ENCODE measurements around the gene PDE8B.

Gene PDE8B

GRCh38 chr5:77305222-77305846 lies 94.9 kb downstream of the PDE8B start:
- no peak for TF ChIP-seq ARNT (IDR thresholded peaks at IDR 0.05)

GRCh38 chr5:77305956-77306355 lies 95.5 kb downstream of the PDE8B start:
- ChIA-PET POLR2A (no interaction called here), CTCF (no interaction called here)

More at GRCh38 chr5:77305222-77305846, 94.9 kb downstream of the PDE8B start:
- DNase-seq (ENCODE audit: extremely low spot score) = no peak
- CTCF ChIA-PET = no interaction called here
- POLR2A ChIA-PET = no interaction called here

GRCh38 chr5:77306531-77306930 lies 96.1 kb downstream of the PDE8B start:
- no peak for DNase-seq (ENCODE audit: extremely low spot score)
- ChIA-PET POLR2A (no interaction called here), CTCF (no interaction called here)
- no peak for TF ChIP-seq NFRKB (IDR thresholded peaks at IDR 0.05)
- no peak for TF ChIP-seq FOXA1 (IDR thresholded peaks at IDR 0.05)
- no peak for TF ChIP-seq FOXK2 (IDR thresholded peaks at IDR 0.05)
- no peak for TF ChIP-seq ZNF384 (IDR thresholded peaks at IDR 0.05)
- no peak for TF ChIP-seq CTBP1 (IDR thresholded peaks at IDR 0.05; ENCODE audit: borderline replicate concordance)
- TF ChIP-seq HDGF (IDR thresholded peaks at IDR 0.05; ENCODE audit: borderline replicate concordance) = no peak
- no peak for TF ChIP-seq LEF1 (IDR thresholded peaks at IDR 0.05; ENCODE audit: borderline replicate concordance)
- no peak for TF ChIP-seq SP1 (IDR thresholded peaks at IDR 0.05)
- TF ChIP-seq ELF4 (IDR thresholded peaks at IDR 0.05) = no peak
- TF ChIP-seq PKNOX1 (IDR thresholded peaks at IDR 0.05) = no peak
- no peak for TF ChIP-seq L3MBTL2 (conservative IDR thresholded peaks at IDR 0.05)
- TF ChIP-seq SUZ12 (IDR thresholded peaks at IDR 0.05) = no peak
- TF ChIP-seq FOXM1 (IDR thresholded peaks at IDR 0.05; ENCODE audit: borderline replicate concordance) = no peak

More at GRCh38 chr5:77305956-77306355, 95.5 kb downstream of the PDE8B start:
- TF ChIP-seq L3MBTL2 (conservative IDR thresholded peaks at IDR 0.05) (no peak), ZNF384 (IDR thresholded peaks at IDR 0.05) (no peak), TARDBP (IDR thresholded peaks at IDR 0.05) (no peak), FOXA1 (IDR thresholded peaks at IDR 0.05) (no peak), HDGF (IDR thresholded peaks at IDR 0.05; ENCODE audit: borderline replicate concordance) (no peak), FOXK2 (IDR thresholded peaks at IDR 0.05) (no peak), ARNT (IDR thresholded peaks at IDR 0.05) (no peak), BHLHE40 (IDR thresholded peaks at IDR 0.05; ENCODE audit: borderline replicate concordance) (no peak), ELF4 (IDR thresholded peaks at IDR 0.05) (no peak), SUZ12 (IDR thresholded peaks at IDR 0.05) (no peak)
- DNase-seq (ENCODE audit: extremely low spot score) = no peak

GRCh38 chr5:77308154-77308960 lies 97.9 kb downstream of the PDE8B start:
- TF ChIP-seq TARDBP (IDR thresholded peaks at IDR 0.05) = no peak
- TF ChIP-seq FOXK2 (IDR thresholded peaks at IDR 0.05) = no peak
- TF ChIP-seq ARNT (IDR thresholded peaks at IDR 0.05) = no peak
- no peak for TF ChIP-seq BHLHE40 (IDR thresholded peaks at IDR 0.05; ENCODE audit: borderline replicate concordance)
- TF ChIP-seq ELF4 (IDR thresholded peaks at IDR 0.05) = no peak
- no peak for TF ChIP-seq LEF1 (IDR thresholded peaks at IDR 0.05; ENCODE audit: borderline replicate concordance)
- no peak for TF ChIP-seq ZNF384 (IDR thresholded peaks at IDR 0.05)
- TF ChIP-seq CTBP1 (IDR thresholded peaks at IDR 0.05; ENCODE audit: borderline replicate concordance) = no peak
- TF ChIP-seq SP1 (IDR thresholded peaks at IDR 0.05) = no peak
- no peak for TF ChIP-seq SUZ12 (IDR thresholded peaks at IDR 0.05)
- no peak for TF ChIP-seq HDGF (IDR thresholded peaks at IDR 0.05; ENCODE audit: borderline replicate concordance)
- TF ChIP-seq L3MBTL2 (conservative IDR thresholded peaks at IDR 0.05) = no peak
- no peak for TF ChIP-seq NFRKB (IDR thresholded peaks at IDR 0.05)
- TF ChIP-seq FOXA1 (IDR thresholded peaks at IDR 0.05) = no peak
- no peak for TF ChIP-seq FOXM1 (IDR thresholded peaks at IDR 0.05; ENCODE audit: borderline replicate concordance)
- DNase-seq (ENCODE audit: extremely low spot score) = no peak
- POLR2A ChIA-PET = no interaction called here
- CTCF ChIA-PET = no interaction called here

- no peak for DNase-seq (ENCODE audit: extremely low spot score)
- TF ChIP-seq CTBP1 (IDR thresholded peaks at IDR 0.05; ENCODE audit: borderline replicate concordance) (no peak), TARDBP (IDR thresholded peaks at IDR 0.05) (no peak), LEF1 (IDR thresholded peaks at IDR 0.05; ENCODE audit: borderline replicate concordance) (no peak), PKNOX1 (IDR thresholded peaks at IDR 0.05) (no peak)
- ChIA-PET POLR2A (no interaction called here), CTCF (no interaction called here)
These were observed 98.7 kb downstream of the PDE8B start for GRCh38 chr5:77309140-77309539.

GRCh38 chr5:77310494-77311213 lies 100.2 kb downstream of the PDE8B start:
- CTCF ChIA-PET = no interaction called here
- no peak for DNase-seq (ENCODE audit: extremely low spot score)
- TF ChIP-seq FOXA1 (IDR thresholded peaks at IDR 0.05) = no peak
- TF ChIP-seq FOXK2 (IDR thresholded peaks at IDR 0.05) = no peak
- no peak for TF ChIP-seq SP1 (IDR thresholded peaks at IDR 0.05)
- no peak for TF ChIP-seq CTBP1 (IDR thresholded peaks at IDR 0.05; ENCODE audit: borderline replicate concordance)
- TF ChIP-seq ZNF384 (IDR thresholded peaks at IDR 0.05) = no peak
- TF ChIP-seq LEF1 (IDR thresholded peaks at IDR 0.05; ENCODE audit: borderline replicate concordance) = no peak
- TF ChIP-seq TARDBP (IDR thresholded peaks at IDR 0.05) = no peak
- TF ChIP-seq NFRKB (IDR thresholded peaks at IDR 0.05) = no peak
- no peak for TF ChIP-seq ELF4 (IDR thresholded peaks at IDR 0.05)
- no peak for TF ChIP-seq PKNOX1 (IDR thresholded peaks at IDR 0.05)
- no peak for TF ChIP-seq BHLHE40 (IDR thresholded peaks at IDR 0.05; ENCODE audit: borderline replicate concordance)
- no peak for TF ChIP-seq FOXM1 (IDR thresholded peaks at IDR 0.05; ENCODE audit: borderline replicate concordance)
- TF ChIP-seq HDGF (IDR thresholded peaks at IDR 0.05; ENCODE audit: borderline replicate concordance) = no peak
- TF ChIP-seq L3MBTL2 (conservative IDR thresholded peaks at IDR 0.05) = no peak
- TF ChIP-seq SUZ12 (IDR thresholded peaks at IDR 0.05) = no peak
- TF ChIP-seq ARNT (IDR thresholded peaks at IDR 0.05) = no peak
- POLR2A ChIA-PET = no interaction called here
